ENCODE measurements around the gene TBC1D4.

TBC1D4 gene

GRCh38 chr13:75493156-75493555 lies 11.2 kb upstream of the TBC1D4 start:
- no peak overlapping the region for H3K9ac ChIP-seq (ENCODE audit: insufficient read length)
- no peaks in the 10 kb centered on the region for H3K9me3 ChIP-seq (ENCODE audit: low read depth, low read length)
- H3K4me3 ChIP-seq = no peak overlapping the region
- DNase-seq (ENCODE audit: low read depth, low spot score) = no peak
- no peak for TF ChIP-seq FOXP2 (optimal IDR thresholded peaks at IDR 0.05; ENCODE audit: control extremely low read depth, extremely low read length, insufficient read depth)
- no peak for TF ChIP-seq POLR2AphosphoS5 (IDR thresholded peaks at IDR 0.05; ENCODE audit: borderline replicate concordance, low read depth, low read length)
- TF ChIP-seq EZH2 (IDR thresholded peaks at IDR 0.05) = no peak
- no peak overlapping the region for H3K27ac ChIP-seq
- H3K36me3 ChIP-seq (ENCODE audit: insufficient read depth, low read length) = no peaks in the 10 kb centered on the region

GRCh38 chr13:75492389-75492788 lies 10.4 kb upstream of the TBC1D4 start:
- Histone ChIP-seq H3K27ac (no peak overlapping the region), H3K36me3 (ENCODE audit: insufficient read depth, low read length) (no peaks in the 10 kb centered on the region), H3K4me3 (no peak overlapping the region), H3K9ac (ENCODE audit: insufficient read length) (no peak overlapping the region), H3K9me3 (ENCODE audit: low read depth, low read length) (no peaks in the 10 kb centered on the region)
- TF ChIP-seq POLR2AphosphoS5 (IDR thresholded peaks at IDR 0.05; ENCODE audit: borderline replicate concordance, low read depth, low read length) (no peak), FOXP2 (optimal IDR thresholded peaks at IDR 0.05; ENCODE audit: control extremely low read depth, extremely low read length, insufficient read depth) (no peak), EZH2 (IDR thresholded peaks at IDR 0.05) (no peak)
- DNase-seq (ENCODE audit: low read depth, low spot score) = no peak

GRCh38 chr13:75491376-75491775 lies 9.4 kb upstream of the TBC1D4 start:
- no peak overlapping the region for H3K27ac ChIP-seq
- TF ChIP-seq POLR2AphosphoS5 (IDR thresholded peaks at IDR 0.05; ENCODE audit: borderline replicate concordance, low read depth, low read length) = no peak
- TF ChIP-seq EZH2 (IDR thresholded peaks at IDR 0.05) = no peak
- TF ChIP-seq FOXP2 (optimal IDR thresholded peaks at IDR 0.05; ENCODE audit: control extremely low read depth, extremely low read length, insufficient read depth) = no peak
- no peaks in the 10 kb centered on the region for H3K36me3 ChIP-seq (ENCODE audit: insufficient read depth, low read length)
- DNase-seq (ENCODE audit: low read depth, low spot score) = no peak
- H3K4me3 ChIP-seq = no peak overlapping the region
- H3K9ac ChIP-seq (ENCODE audit: insufficient read length) = no peak overlapping the region
- H3K9me3 ChIP-seq (ENCODE audit: low read depth, low read length) = no peaks in the 10 kb centered on the region

- Histone ChIP-seq H3K9ac (ENCODE audit: insufficient read length) (no peak overlapping the region), H3K27ac (no peak overlapping the region), H3K4me3 (no peak overlapping the region), H3K36me3 (ENCODE audit: insufficient read depth, low read length) (no peaks in the 10 kb centered on the region), H3K9me3 (ENCODE audit: low read depth, low read length) (no peaks in the 10 kb centered on the region)
- DNase-seq (ENCODE audit: low read depth, low spot score) = no peak
- TF ChIP-seq EZH2 (IDR thresholded peaks at IDR 0.05) = no peak
- peak; percentile 85 for TF ChIP-seq FOXP2 (optimal IDR thresholded peaks at IDR 0.05; ENCODE audit: control extremely low read depth, extremely low read length, insufficient read depth)
These were observed 7.7 kb upstream of the TBC1D4 start for GRCh38 chr13:75489502-75490263.

- no peaks in the 10 kb centered on the region for H3K9me3 ChIP-seq (ENCODE audit: low read depth, low read length)
- no peak overlapping the region for H3K4me3 ChIP-seq
- TF ChIP-seq FOXP2 (optimal IDR thresholded peaks at IDR 0.05; ENCODE audit: control extremely low read depth, extremely low read length, insufficient read depth) (no peak), EZH2 (IDR thresholded peaks at IDR 0.05) (no peak), POLR2AphosphoS5 (IDR thresholded peaks at IDR 0.05; ENCODE audit: borderline replicate concordance, low read depth, low read length) (no peak)
- H3K36me3 ChIP-seq (ENCODE audit: insufficient read depth, low read length) = no peaks in the 10 kb centered on the region
- no peak for DNase-seq (ENCODE audit: low read depth, low spot score)
- no peak overlapping the region for H3K27ac ChIP-seq
- H3K9ac ChIP-seq (ENCODE audit: insufficient read length) = no peak overlapping the region
These were observed 4.4 kb upstream of the TBC1D4 start for GRCh38 chr13:75486146-75487062.

- H3K4me3 ChIP-seq = no peak overlapping the region
- no peaks in the 10 kb centered on the region for H3K36me3 ChIP-seq (ENCODE audit: insufficient read depth, low read length)
- DNase-seq (ENCODE audit: low read depth, low spot score) = no peak
- TF ChIP-seq FOXP2 (optimal IDR thresholded peaks at IDR 0.05; ENCODE audit: control extremely low read depth, extremely low read length, insufficient read depth) = no peak
- no peak for TF ChIP-seq POLR2AphosphoS5 (IDR thresholded peaks at IDR 0.05; ENCODE audit: borderline replicate concordance, low read depth, low read length)
- no peak for TF ChIP-seq EZH2 (IDR thresholded peaks at IDR 0.05)
- no peak overlapping the region for H3K27ac ChIP-seq
- no peak overlapping the region for H3K9ac ChIP-seq (ENCODE audit: insufficient read length)
- no peaks in the 10 kb centered on the region for H3K9me3 ChIP-seq (ENCODE audit: low read depth, low read length)
These were observed 3.5 kb upstream of the TBC1D4 start for GRCh38 chr13:75485286-75486062.

- no peaks in the 10 kb centered on the region for H3K9me3 ChIP-seq (ENCODE audit: low read depth, low read length)
- H3K36me3 ChIP-seq (ENCODE audit: insufficient read depth, low read length) = no peaks in the 10 kb centered on the region
- 0 out of 2 replicates have a peak overlapping the region, but pooled peaks have one; percentile 49 for H3K27ac ChIP-seq
- H3K4me3 ChIP-seq = peak overlapping the region; percentile 99
- peak overlapping the region; percentile 75 for H3K9ac ChIP-seq (ENCODE audit: insufficient read length)
- TF ChIP-seq POLR2AphosphoS5 (IDR thresholded peaks at IDR 0.05; ENCODE audit: borderline replicate concordance, low read depth, low read length) (no peak), EZH2 (IDR thresholded peaks at IDR 0.05) (no peak), FOXP2 (optimal IDR thresholded peaks at IDR 0.05; ENCODE audit: control extremely low read depth, extremely low read length, insufficient read depth) (no peak)
- DNase-seq (ENCODE audit: low read depth, low spot score) = no peak
These were observed 781 bp upstream of the TBC1D4 start for GRCh38 chr13:75482820-75483079.

All from SK-N-MC (cell line).